HG03378 (cell line): Measurements from ENCODE around the gene SEMA6D.

Experiments
- ATAC-seq: cut with Tn5 transposase; IDR thresholded peaks from one replicate; pipeline ENCODE4 v1.9.1; 2021; ENCODE audit warnings: mild to moderate bottlenecking, moderate library complexity; ENCODE audit not compliant: unreplicated experiment

The SEMA6D gene, protein sequence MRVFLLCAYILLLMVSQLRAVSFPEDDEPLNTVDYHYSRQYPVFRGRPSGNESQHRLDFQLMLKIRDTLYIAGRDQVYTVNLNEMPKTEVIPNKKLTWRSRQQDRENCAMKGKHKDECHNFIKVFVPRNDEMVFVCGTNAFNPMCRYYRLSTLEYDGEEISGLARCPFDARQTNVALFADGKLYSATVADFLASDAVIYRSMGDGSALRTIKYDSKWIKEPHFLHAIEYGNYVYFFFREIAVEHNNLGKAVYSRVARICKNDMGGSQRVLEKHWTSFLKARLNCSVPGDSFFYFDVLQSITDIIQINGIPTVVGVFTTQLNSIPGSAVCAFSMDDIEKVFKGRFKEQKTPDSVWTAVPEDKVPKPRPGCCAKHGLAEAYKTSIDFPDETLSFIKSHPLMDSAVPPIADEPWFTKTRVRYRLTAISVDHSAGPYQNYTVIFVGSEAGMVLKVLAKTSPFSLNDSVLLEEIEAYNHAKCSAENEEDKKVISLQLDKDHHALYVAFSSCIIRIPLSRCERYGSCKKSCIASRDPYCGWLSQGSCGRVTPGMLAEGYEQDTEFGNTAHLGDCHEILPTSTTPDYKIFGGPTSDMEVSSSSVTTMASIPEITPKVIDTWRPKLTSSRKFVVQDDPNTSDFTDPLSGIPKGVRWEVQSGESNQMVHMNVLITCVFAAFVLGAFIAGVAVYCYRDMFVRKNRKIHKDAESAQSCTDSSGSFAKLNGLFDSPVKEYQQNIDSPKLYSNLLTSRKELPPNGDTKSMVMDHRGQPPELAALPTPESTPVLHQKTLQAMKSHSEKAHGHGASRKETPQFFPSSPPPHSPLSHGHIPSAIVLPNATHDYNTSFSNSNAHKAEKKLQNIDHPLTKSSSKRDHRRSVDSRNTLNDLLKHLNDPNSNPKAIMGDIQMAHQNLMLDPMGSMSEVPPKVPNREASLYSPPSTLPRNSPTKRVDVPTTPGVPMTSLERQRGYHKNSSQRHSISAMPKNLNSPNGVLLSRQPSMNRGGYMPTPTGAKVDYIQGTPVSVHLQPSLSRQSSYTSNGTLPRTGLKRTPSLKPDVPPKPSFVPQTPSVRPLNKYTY

DNA sequence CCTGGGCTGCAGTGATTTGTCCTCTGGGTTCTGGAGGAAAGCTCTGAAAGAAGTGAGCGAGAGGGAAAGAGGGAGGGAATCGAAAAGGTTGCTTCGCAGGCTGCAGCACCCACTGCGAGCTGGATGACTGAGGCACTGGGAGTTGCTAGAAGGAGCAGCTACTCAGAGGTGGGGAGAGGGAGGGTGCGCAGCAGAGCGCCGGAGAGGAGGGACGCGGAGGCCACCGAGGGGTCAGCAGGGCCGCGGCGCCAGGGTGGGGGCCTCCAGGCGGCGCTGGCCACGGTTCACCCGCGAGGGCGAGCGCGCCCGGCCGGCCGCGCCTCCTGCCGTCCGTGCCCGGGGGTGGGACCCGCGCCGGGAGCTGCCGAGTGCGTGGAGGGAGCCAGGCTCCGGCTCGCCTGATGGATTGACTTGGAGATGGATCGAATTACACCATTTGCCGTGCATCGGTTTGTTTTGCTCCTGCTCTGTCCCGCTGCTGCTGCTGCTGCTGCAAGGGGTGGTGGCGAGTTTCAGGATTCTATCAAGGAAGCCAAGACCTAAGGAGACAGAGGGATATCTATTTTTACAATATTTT is at the start of gene SEMA6D:
Gene SEMA6D (plus strand): TSS at position 470 of the 577 bp plus-strand sequence. CDS start 42,294 bp downstream, outside the sequence.
- no peak for ATAC-seq

DNA sequence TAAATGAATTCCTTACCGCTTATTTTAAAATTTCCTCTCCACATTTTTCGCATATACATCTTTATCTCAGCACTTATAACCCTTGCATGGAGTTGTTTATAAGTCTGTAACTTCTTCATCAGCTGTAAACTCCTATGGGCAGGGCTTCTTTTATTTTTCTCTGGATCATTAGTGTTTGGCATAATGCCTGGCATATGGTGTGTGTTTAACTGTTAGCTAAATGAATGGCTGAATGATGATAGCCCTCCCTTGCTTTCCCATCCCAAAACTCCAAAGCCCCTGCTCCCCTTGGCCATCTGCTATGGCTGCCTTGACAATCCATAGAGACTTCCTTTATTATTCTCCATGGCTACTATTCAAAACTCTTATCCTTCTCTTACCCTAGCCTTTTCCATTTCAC is 48.1 kb upstream of the SEMA6D start:
- ATAC-seq, result no peak

DNA sequence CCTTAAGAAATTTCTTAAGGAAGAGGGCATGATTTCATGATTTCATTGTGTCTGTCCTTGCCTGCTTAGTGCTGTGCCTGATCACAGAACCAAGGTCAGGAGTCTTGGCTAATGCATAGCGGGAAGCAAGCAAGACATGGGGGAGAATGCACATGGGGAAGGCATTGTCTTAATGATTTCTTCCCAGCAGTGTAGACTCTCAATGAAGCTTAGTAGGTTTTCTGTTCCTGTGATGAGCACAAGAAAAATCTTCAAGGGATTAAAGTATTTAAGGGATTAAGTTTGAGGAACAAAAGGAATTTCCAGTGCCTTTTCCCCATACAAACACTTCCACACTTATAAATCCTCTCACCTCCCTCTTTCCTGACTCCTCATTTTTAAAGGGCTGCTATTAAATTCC is 46.9 kb upstream of the SEMA6D start:
- no peak for ATAC-seq

DNA sequence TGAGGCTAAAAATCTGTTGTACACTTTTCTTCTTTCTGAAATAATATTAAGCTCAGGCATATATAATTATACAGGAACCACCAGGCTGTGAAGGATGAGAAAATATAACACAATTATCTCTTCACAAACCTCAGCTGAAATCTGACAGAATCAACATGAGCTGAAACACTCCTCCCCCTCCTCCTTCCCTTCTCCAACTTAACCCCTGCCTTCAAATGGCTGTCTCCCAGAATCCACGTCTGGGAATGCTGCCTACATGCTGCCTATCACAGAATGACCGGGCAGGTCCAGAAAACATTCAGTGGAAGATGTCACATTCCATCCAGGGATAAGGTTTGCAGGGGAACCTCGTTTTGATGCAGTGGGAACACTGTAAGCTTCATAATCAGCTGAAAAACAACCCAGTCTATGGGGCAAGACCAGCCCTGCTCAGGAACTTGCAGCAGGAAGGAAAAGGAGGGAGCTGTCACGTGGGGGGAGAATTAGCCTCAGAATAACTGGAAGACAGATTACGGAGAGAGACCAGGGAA is 44.0 kb upstream of the SEMA6D start:
- no peak for ATAC-seq

GRCh38 chr15:47674586-47675232 is 42.6 kb upstream of the SEMA6D start:
- no peak for ATAC-seq

DNA sequence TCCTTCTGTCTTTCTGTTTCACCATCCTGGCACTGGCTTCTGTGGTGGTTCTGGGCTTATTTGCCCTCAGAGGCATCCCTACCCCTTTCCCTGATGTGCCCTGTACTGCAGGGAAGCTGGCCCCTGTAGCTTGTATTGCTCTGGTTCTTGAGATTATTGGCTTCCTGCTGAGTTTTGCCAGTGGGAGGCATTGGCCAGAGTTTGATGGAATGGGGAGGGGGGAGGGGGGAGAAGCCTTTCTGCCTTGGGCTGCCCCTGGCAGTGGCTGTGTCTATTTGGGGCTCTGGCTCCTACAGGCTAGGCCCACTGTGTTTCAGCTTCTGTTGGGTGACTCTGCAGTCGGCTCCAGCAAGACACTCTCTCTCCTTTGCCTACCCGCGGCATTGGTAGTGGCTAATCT is 41.6 kb upstream of the SEMA6D start:
- no peak for ATAC-seq

DNA sequence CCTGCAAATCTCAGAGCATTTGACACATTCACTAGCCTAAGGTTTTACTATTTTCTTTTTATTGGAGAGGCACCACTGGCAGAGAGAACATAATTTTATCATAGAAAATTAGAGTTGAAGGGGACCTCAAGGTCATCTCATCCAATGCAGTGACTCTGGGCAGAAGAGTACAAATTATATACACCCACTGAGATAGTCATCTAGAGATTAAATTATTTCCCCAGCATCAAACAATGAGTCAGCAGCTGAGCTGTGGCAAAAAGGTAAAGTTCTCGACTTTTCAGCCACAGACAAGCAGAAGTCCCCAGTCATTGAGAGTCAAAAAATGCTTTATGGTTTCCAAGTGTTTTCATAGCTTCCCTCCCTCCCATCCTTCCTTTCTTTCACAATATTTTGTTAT is 39.3 kb upstream of the SEMA6D start:
- no peak for ATAC-seq

DNA sequence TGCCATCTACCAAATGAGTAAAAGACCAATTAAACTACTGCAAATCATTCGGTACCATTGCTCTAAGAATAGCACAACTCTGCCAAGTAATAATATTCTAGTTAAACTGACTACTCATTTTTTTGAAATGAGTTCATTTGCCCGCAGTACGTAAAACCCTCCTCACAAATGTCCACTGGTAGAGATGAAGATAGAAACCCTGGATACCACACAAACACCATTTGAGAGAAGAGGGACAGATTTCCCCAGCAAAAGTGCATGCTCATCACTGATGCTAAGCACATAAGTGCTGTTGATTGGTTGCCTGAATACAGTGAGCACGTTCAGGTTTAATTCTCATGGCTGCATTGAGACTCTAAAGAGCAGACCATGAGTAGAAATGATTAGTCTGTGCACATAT is 34.6 kb upstream of the SEMA6D start:
- ATAC-seq, result no peak

DNA sequence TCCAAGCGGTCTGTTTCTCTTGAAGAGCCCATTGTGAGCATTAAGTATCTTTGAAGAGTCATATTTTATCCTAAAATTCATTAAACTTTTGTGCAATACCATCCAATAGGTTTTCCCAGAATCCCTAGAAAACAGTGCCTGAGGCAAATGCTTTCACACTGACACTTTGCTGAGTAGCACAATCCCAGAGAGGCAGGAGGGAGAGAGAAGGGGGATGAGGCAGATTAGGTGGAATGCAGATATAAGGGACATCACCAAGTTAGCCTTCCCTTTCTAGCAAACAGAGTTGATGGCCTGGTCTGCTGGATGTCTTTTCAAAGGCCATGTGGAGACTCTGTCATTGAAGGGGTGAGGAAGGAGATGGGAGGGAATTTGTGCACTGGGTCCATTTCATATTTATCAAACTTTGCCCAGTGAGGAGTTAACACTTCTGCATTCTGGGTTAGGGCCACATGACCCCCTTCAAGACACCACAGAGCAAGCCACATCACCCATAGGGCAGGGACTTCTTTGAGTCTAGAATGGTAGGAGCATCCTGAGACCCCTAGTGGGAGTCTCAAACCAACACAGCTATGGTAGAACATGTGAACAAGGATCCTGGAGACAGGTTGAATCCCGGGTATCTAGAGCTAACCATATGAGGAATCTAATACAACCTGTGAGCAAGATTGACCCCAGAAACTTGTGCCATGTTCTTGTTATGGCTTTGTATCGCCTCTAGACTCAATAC is 32.0 kb upstream of the SEMA6D start:
- ATAC-seq, result no peak

DNA sequence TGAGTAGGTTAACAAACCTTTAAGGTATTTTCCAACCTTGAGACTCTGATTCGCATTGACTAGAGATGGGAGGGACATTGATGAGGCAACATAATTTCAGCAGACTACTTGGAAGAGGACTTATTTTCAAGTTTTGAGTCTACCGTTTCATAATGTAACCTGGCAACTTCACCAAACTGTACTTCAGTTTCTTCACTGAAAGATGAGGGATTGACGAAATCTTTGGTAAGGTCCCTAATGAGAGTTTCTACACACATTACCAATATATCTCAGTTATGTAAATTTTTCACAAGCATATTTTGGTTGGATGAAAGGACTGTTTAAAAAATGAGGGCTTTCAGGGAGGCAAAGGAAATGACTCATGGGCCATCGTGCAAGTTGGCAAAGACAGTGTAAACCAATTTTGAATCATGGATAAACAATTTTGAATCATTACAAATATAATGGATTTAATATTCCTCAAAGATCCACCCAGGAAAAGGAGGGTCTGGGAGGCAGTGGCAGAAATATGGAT is 28.7 kb upstream of the SEMA6D start:
- no peak for ATAC-seq

GRCh38 chr15:47689660-47690059 is 27.6 kb upstream of the SEMA6D start:
- no peak for ATAC-seq

DNA sequence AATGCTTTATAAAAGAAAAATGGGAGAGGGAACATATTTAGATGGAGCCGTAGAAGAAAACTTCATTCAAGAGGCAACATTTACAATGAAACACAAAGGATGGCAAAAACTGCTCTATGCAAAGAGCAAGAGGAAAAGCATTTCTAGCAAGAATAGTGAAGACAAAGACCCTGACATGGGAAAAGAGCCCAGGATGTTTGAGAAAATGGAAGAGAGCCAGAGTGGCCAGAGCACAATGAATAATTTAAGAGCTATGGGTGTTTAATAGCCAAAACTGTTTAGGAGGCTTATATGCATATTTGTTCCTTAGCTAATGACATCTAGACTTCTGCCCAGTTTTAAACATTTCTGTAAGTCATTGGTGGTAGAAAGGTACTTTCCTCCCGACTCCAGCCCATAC is 25.4 kb upstream of the SEMA6D start:
- ATAC-seq, result no peak

- no peak for ATAC-seq
These were observed 21.0 kb upstream of the SEMA6D start for GRCh38 chr15:47696351-47696750.

- ATAC-seq, result no peak
These were observed 11.9 kb upstream of the SEMA6D start for GRCh38 chr15:47705281-47705997.

GRCh38 chr15:47707391-47707790 is 9.9 kb upstream of the SEMA6D start:
- no peak for ATAC-seq

DNA sequence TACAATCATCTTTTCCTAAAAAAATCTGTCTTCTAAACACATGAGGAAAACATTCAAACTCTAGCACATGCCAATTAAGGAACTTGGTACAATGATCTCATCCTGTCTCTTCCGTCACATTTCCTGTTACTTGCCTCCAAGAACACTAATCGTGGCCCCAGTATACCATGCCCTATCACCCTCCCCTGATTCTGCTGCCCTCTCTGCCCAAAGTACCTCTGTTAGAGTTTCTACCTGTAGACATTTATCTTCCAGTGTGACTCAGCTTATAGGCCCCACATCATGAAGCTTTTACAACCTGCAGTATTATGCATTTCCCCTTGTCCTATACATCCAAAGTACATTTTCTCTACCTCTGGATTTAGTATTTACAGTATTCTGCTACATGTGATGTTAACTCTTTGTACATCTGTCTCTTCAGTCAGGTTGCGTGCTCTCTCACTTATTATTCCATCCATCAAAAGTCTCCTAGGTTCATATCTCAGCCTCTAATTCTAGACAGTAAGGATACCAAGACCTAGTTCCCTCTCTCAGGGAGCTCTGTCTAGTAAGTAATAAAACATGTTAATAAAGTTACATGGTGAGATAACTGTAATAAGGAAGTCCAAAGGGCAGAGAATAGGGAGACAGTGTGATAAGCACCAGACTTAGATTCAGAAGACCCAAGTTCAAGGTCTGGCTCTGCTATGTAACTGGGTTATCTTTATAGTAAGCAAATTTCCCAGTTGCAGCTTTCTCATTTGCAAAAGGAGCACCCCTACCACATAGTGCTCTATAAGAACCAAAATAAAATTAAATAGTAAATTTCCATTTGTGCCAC is 8.9 kb upstream of the SEMA6D start:
- no peak for ATAC-seq

DNA sequence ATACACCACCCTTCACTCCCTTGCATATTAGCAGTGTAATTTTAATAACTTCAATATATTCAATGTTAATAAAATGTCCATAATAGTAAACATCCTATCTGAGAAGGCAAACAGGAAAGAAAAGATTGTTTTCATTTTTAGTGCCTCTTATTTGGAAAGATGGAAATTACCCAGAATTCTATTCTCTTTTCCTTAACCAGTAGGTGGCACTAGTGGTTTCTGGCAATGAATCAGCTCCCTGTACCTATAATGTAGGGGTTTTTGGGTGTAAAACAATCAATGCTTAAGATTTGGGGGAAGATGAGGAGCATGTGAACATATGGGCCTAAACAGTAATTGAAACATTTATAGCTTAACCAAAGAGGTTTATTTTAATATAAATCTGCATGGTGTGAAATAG is 5.7 kb upstream of the SEMA6D start:
- ATAC-seq, result no peak

DNA sequence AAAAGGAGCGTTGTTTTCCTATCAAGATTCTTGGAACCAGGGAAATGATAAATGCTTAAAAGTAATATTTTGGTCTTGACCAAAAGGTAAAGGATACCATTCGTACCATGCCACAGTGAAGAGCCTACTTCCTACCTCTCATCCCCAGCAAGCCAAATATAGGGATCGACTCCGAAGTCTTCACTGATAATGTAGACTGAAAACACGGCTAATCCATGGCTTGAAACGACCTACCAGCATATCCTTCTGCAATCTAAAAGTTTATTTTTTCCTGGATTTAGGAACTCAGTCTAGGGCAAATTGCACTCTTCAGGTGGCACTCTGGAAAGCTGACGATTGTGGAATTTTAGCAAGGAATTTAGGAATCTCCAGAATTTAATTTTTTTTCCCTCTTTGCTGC is 1.9 kb upstream of the SEMA6D start:
- ATAC-seq, result no peak
